Activated T-helper 1 cell treated with anti-CD3 and anti-CD28 coated beads, Interleukin-12 subunit alpha, Interleukin-12 subunit beta, Interleukin-2, Interleukin-4 antibody, amounts not matched to agents 30 ng/mL and 10 ng/mL and 1 ng/mL, durations not matched to agents 14 hours and 24 hours and 36 hours (primary cell): Measurements from ENCODE around the gene FOXN3. TPM values are rescaled to one million over a fixed set of nuclear protein-coding genes. Genes with fewer than 3 reads are reported as not detected.

Experiments
- DNase-seq: peaks from one replicate; pipeline ENCODE4 v3.0.0; 2021; ENCODE audit warnings: low spot score
- H3K27ac Mint-ChIP-seq: one replicate; pipeline ENCODE4 v1.8.0; 2021; ENCODE audit warnings: mild to moderate bottlenecking, mixed read lengths
- H3K27me3 Mint-ChIP-seq: one replicate; pipeline ENCODE4 v1.8.0; 2022; ENCODE audit warnings: mild to moderate bottlenecking, moderate library complexity, mixed read lengths; ENCODE audit not compliant: insufficient read depth
- H3K36me3 Mint-ChIP-seq: one replicate; pipeline ENCODE4 v1.8.0; 2021; ENCODE audit warnings: low read depth, mixed read lengths
- H3K4me1 Mint-ChIP-seq: one replicate; pipeline ENCODE4 v1.8.0; 2021; ENCODE audit warnings: low read depth, mixed read lengths
- H3K4me3 Mint-ChIP-seq: one replicate; pipeline ENCODE4 v1.8.0; 2021; ENCODE audit warnings: mild to moderate bottlenecking, moderate library complexity, mixed read lengths
- H3K9me3 Mint-ChIP-seq: one replicate; pipeline ENCODE4 v1.8.0; 2021; ENCODE audit warnings: mixed read lengths
- intact Hi-C: fragments of 100-400 bp; cut with micrococcal nuclease; formaldehyde crosslinking; loops from one replicate; pipeline ENCODE4 v1.15.1; 2024
- total RNA-seq: library from RNA; stranded (reverse); gene quantifications from 2 replicates; pipeline ENCODE4 v1.2.3, GENCODE V29; 2022

The FOXN3 gene
- total RNA-seq, 1 donor from 2014 or later, result 86.9 TPM

GRCh38 chr14:89144642-89145041 lies 272.4 kb downstream of the FOXN3 start:
- intact Hi-C loops, result no loop called here
- Mint-ChIP-seq H3K4me1 (no peaks in the 10 kb centered on the region), H3K36me3 (no peaks in the 10 kb centered on the region), H3K9me3 (no peaks in the 10 kb centered on the region), H3K27me3 (peaks cover 9% of the 10 kb centered on the region), H3K27ac (no peak overlapping the region), H3K4me3 (no peak overlapping the region)
- DNase-seq, result no peak

GRCh38 chr14:89144066-89144465 lies 273.0 kb downstream of the FOXN3 start:
- intact Hi-C loops, result no loop called here
- DNase-seq, result no peak
- Mint-ChIP-seq H3K27ac (no peak overlapping the region), H3K9me3 (no peaks in the 10 kb centered on the region), H3K27me3 (peaks cover 9% of the 10 kb centered on the region), H3K36me3 (no peaks in the 10 kb centered on the region), H3K4me3 (no peak overlapping the region), H3K4me1 (no peaks in the 10 kb centered on the region)

GRCh38 chr14:89143595-89143994 lies 273.4 kb downstream of the FOXN3 start:
- no peaks in the 10 kb centered on the region for H3K4me1 Mint-ChIP-seq
- H3K27ac Mint-ChIP-seq, result no peak overlapping the region
- intact Hi-C loops, result no loop called here
- no peaks in the 10 kb centered on the region for H3K36me3 Mint-ChIP-seq
- no peak for DNase-seq
- H3K4me3 Mint-ChIP-seq, result no peak overlapping the region
- peaks cover 9% of the 10 kb centered on the region for H3K27me3 Mint-ChIP-seq
- H3K9me3 Mint-ChIP-seq, result no peaks in the 10 kb centered on the region

- H3K27me3 Mint-ChIP-seq, result peaks cover 9% of the 10 kb centered on the region
- H3K9me3 Mint-ChIP-seq, result no peaks in the 10 kb centered on the region
- no peak for DNase-seq
- no peaks in the 10 kb centered on the region for H3K36me3 Mint-ChIP-seq
- intact Hi-C loops, result no loop called here
- H3K27ac Mint-ChIP-seq, result no peak overlapping the region
- no peak overlapping the region for H3K4me3 Mint-ChIP-seq
- H3K4me1 Mint-ChIP-seq, result no peaks in the 10 kb centered on the region
Observed at GRCh38 chr14:89142366-89142765, 274.7 kb downstream of the FOXN3 start.

- H3K4me1 Mint-ChIP-seq, result no peaks in the 10 kb centered on the region
- no peak for DNase-seq
- peaks cover 1% of the 10 kb centered on the region for H3K9me3 Mint-ChIP-seq
- no peaks in the 10 kb centered on the region for H3K36me3 Mint-ChIP-seq
- no peak overlapping the region for H3K27ac Mint-ChIP-seq
- intact Hi-C loops, result no loop called here
- peaks cover 9% of the 10 kb centered on the region for H3K27me3 Mint-ChIP-seq
- H3K4me3 Mint-ChIP-seq, result no peak overlapping the region
Observed at GRCh38 chr14:89141862-89142261, 275.2 kb downstream of the FOXN3 start.

GRCh38 chr14:89140326-89140725 lies 276.7 kb downstream of the FOXN3 start:
- Mint-ChIP-seq H3K9me3 (peaks cover 11% of the 10 kb centered on the region), H3K36me3 (no peaks in the 10 kb centered on the region), H3K27ac (no peak overlapping the region), H3K4me1 (no peaks in the 10 kb centered on the region), H3K27me3 (peaks cover 9% of the 10 kb centered on the region), H3K4me3 (no peak overlapping the region)
- no peak for DNase-seq
- intact Hi-C loops, result no loop called here

GRCh38 chr14:89139404-89140247 lies 277.4 kb downstream of the FOXN3 start:
- H3K4me1 Mint-ChIP-seq, result no peaks in the 10 kb centered on the region
- no peaks in the 10 kb centered on the region for H3K36me3 Mint-ChIP-seq
- peaks cover 11% of the 10 kb centered on the region for H3K9me3 Mint-ChIP-seq
- intact Hi-C loops, result no loop called here
- H3K27me3 Mint-ChIP-seq, result peaks cover 6% of the 10 kb centered on the region
- DNase-seq, result no peak
- no peak overlapping the region for H3K27ac Mint-ChIP-seq
- H3K4me3 Mint-ChIP-seq, result no peak overlapping the region

GRCh38 chr14:89138846-89139245 lies 278.2 kb downstream of the FOXN3 start:
- intact Hi-C loops, result no loop called here
- Mint-ChIP-seq H3K36me3 (no peaks in the 10 kb centered on the region), H3K27ac (no peak overlapping the region), H3K4me1 (no peaks in the 10 kb centered on the region), H3K9me3 (peaks cover 11% of the 10 kb centered on the region), H3K4me3 (no peak overlapping the region), H3K27me3 (peaks cover 3% of the 10 kb centered on the region)
- DNase-seq, result no peak

- DNase-seq, result no peak
- intact Hi-C loops, result no loop called here
- peaks cover 1% of the 10 kb centered on the region for H3K27me3 Mint-ChIP-seq
- no peak overlapping the region for H3K4me3 Mint-ChIP-seq
- peaks cover 11% of the 10 kb centered on the region for H3K9me3 Mint-ChIP-seq
- H3K36me3 Mint-ChIP-seq, result no peaks in the 10 kb centered on the region
- H3K4me1 Mint-ChIP-seq, result no peaks in the 10 kb centered on the region
- no peak overlapping the region for H3K27ac Mint-ChIP-seq
Observed at GRCh38 chr14:89137526-89138163, 279.4 kb downstream of the FOXN3 start.

GRCh38 chr14:89136587-89136986 lies 280.4 kb downstream of the FOXN3 start:
- Mint-ChIP-seq H3K4me3 (no peak overlapping the region), H3K9me3 (peaks cover 11% of the 10 kb centered on the region), H3K27ac (no peak overlapping the region), H3K4me1 (no peaks in the 10 kb centered on the region), H3K27me3 (peaks cover 1% of the 10 kb centered on the region), H3K36me3 (no peaks in the 10 kb centered on the region)
- DNase-seq, result no peak
- intact Hi-C loops, result no loop called here

GRCh38 chr14:89134640-89135039 lies 282.4 kb downstream of the FOXN3 start:
- intact Hi-C loops, result no loop called here
- Mint-ChIP-seq H3K36me3 (no peaks in the 10 kb centered on the region), H3K27ac (no peak overlapping the region), H3K4me3 (no peak overlapping the region), H3K4me1 (no peaks in the 10 kb centered on the region), H3K27me3 (no peaks in the 10 kb centered on the region), H3K9me3 (peaks cover 11% of the 10 kb centered on the region)
- DNase-seq, result no peak

GRCh38 chr14:89131004-89131750 lies 285.9 kb downstream of the FOXN3 start:
- Mint-ChIP-seq H3K27me3 (peaks cover 6% of the 10 kb centered on the region), H3K9me3 (peaks cover 3% of the 10 kb centered on the region), H3K4me1 (no peaks in the 10 kb centered on the region), H3K27ac (no peak overlapping the region), H3K4me3 (no peak overlapping the region), H3K36me3 (no peaks in the 10 kb centered on the region)
- intact Hi-C loops, result no loop called here
- DNase-seq, result no peak

GRCh38 chr14:89129570-89129969 lies 287.5 kb downstream of the FOXN3 start:
- no peaks in the 10 kb centered on the region for H3K36me3 Mint-ChIP-seq
- no peak for DNase-seq
- H3K4me3 Mint-ChIP-seq, result no peak overlapping the region
- H3K9me3 Mint-ChIP-seq, result no peaks in the 10 kb centered on the region
- no peak overlapping the region for H3K27ac Mint-ChIP-seq
- H3K27me3 Mint-ChIP-seq, result peaks cover 6% of the 10 kb centered on the region
- intact Hi-C loops, result no loop called here
- H3K4me1 Mint-ChIP-seq, result no peaks in the 10 kb centered on the region
